Activated CD4-positive, alpha-beta T cell treated with anti-CD3 and anti-CD28 coated beads, Interleukin-2, amount 50 U/mL, for 1 hour (primary cell): ENCODE measurements around the gene TMED6.
A peak's percentile ranks its signal among the peaks of the same experiment; 100 is the strongest.

ENCODE experiments used
- DNase-seq: peaks from one replicate; pipeline ENCODE4 v3.0.0-alpha.2; 2020

Gene TMED6

DNA sequence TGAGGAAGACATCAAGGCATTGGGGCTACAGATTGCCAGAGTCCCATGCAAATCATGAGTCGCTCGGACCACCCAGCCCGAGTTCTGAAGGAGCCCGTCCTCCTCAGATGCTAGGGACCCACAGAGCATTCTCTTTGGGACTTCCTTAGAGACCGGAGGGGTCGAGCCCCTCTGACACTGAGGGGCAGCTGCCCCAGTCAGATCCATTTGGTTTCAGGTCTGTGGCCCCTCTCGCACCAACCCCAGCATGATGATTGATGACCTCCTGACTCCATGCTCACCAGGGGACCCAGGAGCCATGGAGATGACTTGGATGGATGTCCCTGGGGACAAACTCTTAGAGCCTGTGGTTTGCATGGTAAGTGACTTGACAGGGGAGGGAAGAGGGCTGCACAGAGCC lies 29.2 kb downstream of the TMED6 start:
- no peak for DNase-seq

DNA sequence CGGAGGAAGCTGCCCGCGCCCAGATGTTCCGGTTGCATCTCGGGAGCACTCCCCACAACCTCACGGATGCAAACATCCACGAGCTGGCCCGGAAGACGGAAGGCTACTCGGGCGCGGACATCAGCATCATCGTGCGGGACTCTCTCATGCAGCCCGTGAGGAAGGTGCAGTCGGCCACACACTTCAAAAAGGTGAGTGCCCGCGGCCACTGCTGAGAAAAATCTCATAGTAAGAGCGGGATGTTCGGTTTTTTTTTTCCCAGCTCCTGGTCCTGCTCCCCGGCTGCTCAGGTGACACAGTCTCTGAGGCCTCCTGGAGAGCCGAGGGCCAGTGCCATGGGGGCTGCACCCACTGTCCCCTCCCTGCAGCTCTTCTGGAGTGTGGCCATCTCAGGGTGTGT lies 30.5 kb downstream of the TMED6 start:
- DNase-seq = no peak

DNA sequence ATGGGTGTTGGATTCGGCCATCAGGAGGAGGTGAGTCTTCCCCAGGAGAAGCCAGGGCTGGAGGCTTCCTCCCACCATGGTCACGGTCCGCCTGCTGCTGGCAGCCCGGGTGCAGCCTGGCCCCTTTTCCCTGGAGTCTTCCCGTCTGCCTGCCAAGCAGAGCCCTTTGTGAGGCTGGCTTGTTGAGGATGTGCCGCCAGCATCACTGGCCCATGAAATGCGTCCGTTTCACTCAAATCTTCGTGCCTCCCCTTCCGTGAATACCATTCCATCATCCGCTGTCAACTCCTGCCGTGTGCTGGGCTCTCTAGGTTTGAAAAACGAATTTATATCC lies 30.9 kb downstream of the TMED6 start:
- no peak for DNase-seq

DNA sequence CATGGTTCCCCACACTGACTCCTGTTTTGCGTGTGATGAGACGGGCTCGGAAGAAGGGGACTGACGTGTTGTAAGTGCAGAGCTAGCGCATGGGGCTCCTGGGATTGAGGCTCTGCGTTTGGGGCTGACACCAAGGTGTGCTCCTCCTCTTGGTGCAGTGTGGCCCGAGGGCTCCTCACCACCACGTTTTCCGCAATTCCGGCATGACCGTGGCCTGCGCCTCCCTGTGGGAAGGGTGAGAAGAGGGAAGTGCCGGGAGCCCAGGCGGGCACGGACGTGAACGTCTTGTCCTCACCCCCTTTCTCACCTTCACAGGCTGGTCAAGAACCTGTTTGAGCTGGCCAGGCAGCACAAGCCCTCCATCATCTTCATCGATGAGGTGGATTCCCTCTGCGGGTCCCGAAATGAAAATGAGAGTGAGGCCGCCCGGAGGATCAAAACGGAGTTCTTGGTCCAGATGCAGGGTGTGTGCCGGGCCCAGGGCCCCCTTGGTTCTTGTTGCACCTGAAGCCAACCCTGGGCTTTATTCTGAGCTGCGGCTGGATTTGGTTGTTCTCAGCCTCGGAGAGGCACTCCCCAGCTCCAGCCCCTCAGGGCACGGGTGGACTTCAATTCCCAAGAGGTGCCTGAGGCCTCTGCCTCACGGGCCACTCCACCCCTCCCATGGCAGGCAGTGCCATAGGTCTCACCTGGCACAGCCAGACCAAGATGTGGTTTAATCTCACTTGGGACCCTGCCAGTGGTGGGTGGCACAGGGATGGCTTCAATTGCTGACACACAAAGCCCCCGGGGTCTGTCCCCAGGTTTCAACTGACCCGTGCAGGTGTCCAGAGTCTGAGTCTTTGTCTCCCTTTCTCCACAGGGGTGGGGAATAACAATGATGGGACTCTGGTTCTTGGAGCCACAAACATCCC lies 31.5 kb downstream of the TMED6 start:
- no peak for DNase-seq

DNA sequence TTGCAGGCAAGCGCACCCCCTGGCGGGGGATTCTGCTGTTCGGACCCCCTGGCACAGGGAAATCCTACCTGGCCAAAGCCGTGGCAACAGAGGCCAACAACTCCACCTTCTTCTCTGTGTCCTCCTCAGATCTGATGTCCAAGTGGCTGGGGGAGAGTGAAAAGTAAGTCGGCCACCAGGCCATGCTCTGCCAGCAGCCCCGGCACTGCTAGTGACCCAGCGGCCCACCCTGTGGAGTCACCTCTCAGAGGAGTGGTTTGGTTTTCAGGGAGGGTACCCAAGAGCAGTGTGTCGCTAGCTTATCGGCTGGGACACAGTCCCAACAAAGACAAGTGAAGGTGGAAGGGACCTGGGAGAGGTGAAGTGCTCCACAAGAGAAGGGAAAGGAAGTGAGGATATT lies 32.2 kb downstream of the TMED6 start:
- no peak for DNase-seq

DNA sequence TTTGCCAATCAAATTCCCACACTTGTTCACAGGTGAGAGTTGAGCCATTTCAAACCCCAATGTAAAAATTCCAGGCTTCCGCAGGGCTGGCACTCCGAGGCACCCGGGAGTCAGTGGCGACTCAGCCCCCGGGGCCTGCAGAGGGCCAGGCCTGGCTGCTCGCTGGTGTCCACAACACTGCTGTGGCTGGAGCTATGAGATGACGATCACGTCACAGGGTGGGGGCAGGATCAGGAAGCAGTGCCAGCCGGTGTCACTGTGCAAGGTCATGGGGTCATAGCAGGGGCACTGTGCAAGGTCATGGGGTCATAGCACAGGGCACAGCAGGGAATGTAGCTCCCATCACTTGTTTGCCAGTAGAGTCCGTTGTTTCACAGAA lies 32.7 kb downstream of the TMED6 start:
- DNase-seq = no peak

DNA sequence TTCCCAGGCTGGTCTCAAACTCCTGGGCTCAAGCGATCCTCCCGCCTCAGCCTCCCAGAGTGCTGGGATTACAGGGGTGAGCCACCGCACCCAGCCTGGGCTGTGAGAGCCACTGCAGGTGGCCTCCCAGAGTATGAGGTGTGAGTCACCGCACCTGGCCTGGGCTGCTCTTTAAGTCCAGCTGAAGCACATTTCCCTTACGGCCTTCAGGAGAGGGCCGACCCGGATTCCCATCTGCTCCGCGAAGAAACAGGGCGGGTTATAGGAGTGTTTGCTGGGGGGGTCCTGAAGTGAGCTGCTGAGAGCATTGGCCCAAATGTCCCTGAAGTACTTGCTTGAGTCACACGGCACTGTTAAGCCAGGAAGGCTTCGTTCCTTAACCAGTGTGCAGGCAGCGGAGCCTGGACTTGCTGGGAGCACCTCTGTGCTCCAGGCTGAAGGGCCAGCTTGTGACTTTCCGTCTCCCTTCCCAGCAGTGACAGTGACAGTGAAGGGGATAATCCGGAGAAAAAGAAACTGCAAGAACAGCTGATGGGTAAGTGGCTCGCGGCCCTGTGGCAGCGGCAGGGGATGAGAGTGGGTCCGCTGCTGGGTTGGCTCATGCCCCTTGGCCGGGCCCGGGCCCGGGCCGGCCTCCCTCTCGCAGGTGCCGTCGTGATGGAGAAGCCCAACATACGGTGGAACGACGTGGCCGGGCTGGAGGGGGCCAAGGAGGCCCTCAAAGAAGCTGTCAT lies 33.2 kb downstream of the TMED6 start:
- no peak for DNase-seq

DNA sequence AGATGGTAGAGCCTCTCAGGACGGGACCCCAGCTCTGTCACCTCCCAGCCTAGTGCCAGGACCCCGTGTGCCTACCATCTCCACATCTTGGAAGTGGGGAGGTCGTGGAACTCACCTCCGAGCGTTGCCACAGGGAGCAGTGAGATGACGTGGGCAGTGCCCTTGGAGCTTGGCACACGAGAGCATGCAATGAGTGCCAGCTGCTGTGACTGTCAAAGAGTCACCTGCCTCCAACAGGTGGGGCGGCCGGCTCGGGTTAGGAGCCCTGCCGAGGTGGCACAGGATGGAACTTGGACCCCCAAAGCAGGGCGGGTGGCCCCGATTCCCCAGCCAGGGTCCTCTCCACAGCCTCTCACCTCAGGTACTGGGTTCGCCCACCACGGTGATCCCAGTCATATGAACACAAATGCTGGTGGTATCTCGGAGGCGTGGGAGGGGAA lies 35.0 kb downstream of the TMED6 start:
- DNase-seq = no peak

DNA sequence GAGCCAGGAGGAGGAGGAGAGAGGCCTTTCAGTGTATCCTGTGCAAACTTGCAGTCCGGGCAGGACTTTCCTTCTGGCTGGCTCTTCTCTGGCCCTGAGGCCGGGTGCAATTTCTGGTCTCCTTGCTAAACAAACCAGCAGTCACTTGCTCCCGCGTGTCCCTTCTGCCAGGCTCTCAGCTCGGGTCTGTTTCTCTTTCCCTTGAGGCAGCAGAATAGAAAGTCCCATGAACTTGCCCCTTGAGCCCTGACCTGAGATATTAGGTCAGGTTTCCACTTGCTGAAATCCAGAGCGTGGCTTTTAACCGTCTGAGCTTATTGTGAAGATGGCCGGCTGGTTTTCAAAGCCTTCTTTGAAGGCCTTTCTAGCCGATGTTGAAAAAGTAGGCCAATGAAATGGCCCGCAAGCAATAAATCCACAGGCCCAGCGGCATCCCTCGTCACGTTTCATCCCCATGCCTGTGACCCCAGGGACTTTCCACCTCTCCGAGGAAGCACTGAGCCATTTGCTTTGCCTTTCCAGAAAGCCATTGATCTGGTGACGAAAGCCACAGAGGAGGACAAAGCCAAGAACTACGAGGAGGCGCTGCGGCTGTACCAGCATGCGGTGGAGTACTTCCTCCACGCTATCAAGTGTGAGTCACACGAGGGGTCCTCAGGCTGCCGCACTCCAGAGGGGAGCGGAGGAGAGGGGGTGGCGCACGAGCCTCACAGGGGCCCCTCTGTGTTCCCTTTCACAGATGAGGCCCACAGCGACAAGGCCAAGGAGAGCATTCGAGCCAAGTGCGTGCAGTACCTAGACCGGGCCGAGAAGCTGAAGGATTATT lies 35.9 kb downstream of the TMED6 start:
- no peak for DNase-seq

DNA sequence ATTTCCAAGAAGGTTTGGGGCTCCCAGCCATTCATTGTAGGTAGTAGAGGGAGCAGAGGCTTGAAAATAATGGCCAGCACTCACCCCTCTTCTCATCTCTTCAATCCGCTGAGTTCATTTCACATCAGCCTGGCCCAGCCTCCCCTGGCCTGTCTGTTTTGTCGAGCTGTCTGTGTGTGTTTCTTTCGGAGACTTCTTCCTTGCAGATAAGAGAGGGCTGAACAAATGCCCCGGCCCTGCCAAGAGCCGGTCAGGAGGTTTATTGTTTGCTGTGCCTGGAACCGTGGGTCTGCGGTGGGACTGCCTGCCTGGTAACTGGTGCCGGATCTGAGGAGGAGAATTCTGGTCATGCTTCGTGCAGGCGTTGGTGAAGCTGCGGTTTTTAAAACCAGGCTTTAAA lies 37.1 kb downstream of the TMED6 start:
- DNase-seq = no peak

DNA sequence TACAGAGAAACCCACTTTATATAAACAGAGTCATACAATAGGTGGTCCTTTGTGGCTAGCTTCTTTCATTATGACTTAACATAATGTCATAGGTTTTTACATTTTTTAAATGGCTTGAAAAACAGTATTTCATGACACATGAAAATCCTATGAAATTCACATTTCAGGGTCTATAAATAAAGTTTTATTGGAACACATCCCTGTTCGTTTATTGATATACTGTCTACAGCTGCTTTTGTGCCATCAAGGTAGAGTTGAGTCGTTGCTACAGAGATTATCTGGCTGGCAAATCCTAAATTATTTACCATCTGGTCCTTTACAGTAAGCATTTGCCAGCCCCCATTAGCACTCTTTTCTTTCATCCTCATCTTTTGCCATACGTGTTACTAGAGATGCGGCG lies 38.1 kb downstream of the TMED6 start:
- no peak for DNase-seq

DNA sequence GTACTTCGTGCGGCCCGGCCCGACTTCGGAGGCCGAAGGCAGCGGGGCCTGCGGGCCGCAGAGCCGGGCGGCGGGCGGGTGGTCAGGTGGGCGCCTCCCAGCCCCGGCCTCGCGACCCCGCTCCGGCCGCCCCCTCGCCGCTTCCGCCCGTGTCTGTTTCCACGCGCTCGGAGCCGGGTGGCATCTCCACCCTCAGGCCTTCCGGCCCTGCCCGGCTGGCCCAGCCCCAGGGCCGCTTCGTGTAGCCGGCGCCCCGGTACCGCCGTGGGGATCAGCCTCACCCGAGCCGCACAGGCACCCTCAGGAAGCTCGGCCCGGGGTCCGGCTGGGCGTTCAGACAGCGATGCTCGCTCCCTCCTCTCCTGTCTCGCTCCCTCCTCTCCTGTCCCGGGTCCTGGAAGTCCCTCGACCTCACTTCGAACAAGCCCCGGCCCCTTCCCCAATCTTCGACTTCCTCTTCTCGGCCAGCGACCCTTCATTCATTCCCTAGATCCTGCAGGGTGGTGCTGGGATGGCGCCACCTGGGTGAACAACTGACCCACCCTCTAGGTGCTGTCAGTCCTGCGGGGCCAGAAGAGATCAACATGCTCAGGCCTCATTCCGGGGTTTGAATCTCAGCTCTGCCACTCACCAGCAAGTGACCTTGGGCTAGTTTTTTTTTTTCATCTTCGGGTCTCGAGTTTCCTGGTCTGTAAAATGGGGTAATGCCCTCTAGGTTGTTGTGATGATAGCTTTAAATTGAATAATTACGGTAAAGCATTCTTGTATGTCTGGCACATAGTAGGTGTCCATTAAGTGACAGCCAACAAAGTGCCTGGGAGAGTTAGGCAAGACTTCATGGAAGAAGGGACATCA lies 39.8 kb downstream of the TMED6 start:
- DNase-seq = peak; percentile 17

DNA sequence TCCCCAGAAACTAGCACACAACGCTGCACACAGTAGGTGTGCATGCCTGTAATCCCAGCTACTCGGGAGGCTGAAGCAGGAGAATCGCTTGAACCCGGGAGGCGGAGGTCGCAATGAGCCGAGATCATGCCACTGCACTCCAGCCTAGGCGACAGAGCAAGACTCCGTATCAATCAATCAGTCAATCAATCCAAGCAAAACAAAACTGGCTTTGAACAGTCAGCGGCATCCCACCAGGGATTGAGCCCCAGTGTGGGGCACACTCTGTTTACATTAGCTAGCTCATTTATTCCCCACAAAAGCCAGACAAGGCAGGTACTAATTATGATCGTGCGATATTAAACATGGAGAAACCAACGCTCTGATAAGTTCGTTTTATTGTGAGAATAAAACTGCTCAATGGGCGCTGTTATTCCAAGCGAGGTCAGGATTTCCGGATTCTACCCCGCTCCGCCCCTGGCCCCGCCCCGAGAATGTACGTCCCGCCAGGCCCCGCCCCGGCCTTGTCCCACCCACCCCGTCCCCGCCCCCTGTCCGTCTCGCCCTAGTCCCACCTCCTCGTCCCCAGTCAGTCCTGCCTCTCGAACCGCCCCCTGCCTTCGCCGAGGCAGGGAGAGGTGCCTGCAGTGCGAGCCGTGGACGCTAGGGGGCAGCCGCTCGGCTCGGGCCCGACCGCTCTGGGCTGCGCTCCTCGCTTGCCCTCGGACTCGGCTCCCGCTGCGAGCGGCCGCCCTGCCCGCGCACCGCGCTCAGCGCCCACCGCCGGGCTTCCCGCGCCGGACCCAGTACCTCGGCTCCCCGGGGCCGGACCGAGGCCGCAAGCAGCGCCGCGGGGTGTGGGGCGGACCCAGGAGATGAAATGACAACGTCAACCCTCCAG lies 40.7 kb downstream of the TMED6 start, which contains the start of gene VPS4A:
Gene VPS4A, plus strand, starts transcription at position 698 of the 880 bp plus-strand sequence. Its CDS starts 162 bp downstream, at position 860.
- peak; percentile 97 for DNase-seq

DNA sequence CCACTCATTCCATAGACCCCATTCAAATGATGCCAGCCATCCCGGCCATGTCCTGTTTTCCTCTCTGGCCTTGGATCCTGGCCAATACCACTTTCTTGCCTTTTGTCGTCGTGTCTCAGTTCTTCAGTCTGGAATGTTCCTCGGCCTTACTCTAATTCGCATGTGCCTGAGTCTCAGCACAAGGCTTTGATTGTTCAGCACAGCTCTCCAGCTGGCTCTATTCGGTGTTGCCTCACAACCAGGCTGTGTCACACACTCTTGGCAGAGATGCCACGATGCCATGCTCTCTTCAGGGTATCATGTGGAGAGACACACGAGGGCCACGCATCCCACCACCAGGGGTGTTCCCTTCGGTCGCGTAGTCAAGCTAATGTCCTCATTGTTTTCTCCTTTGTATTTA lies 42.3 kb downstream of the TMED6 start:
- DNase-seq = no peak

DNA sequence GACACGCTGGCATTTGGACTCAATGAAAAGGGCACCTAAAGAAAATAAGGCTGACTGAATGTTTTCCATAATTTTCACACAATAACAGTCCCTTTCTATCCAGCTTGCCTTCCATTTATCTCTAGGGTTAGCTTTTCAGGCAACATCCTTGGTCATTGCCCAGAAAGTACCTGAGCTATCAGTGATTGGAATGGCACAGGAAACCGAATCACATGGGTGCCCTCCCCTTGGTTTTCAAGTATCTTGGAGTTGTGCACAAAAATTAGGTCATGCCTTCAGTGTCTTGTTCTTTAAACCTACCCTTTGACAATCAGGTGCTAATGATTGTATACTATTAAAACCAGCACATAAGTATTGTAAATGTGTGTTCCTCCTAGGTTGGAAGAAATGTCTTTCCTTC lies 43.7 kb downstream of the TMED6 start:
- DNase-seq = no peak

DNA sequence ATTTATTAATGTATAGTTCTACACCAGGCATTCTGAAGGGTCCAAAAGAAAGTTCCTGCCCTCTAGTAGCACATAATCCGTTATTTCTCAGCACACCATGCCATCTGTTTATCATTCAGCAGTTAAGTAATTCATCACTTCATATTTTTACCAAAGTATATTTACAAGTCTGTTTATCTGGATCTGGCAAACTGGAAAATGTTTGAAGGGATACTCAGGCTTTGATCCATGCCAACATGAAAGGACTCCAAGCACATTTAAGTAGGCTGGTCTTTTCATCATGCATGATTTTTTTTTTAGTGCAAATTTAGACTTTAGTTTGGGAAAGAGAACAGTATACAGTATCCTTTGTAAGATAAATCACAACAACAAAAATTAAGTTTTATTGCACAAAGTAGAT lies 44.5 kb downstream of the TMED6 start:
- no peak for DNase-seq

DNA sequence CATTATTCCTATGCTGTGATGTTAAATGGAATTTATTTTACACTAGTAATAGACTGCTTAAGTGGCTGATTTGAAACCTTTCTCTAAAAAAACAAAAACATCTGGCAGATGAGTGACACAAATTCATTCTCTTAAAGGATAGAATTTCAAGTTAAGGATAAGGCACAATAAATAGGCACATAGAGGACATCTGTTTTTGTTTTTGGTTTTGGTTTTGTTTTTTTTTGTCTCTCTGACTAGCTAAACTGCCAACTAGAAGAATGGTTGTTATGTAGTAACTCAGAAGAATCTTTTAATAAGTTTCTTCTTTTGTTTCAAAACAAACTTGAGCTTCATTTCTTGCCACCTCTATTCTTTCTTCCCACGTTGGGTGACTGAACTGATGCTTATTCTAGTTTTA lies 45.6 kb downstream of the TMED6 start:
- DNase-seq = no peak

DNA sequence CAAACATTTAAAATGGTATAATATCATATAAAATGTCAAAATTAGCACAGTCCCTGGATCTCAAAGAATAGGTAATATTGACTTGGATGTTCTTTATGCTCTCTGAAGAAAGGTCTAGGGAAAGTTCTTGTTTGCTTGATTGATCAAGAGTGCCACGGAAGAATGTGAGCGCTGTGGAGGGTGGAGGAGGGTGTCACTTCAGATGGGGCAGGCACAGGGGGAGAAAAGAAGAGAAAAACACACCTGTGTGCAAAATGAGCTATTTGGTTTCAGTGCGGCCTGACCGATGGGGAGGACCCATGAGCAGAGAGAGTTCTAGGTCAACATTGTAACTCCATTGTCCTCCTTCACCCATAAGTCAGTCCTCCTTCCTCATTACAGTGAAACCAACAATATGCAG lies 49.3 kb downstream of the TMED6 start:
- DNase-seq = no peak

DNA sequence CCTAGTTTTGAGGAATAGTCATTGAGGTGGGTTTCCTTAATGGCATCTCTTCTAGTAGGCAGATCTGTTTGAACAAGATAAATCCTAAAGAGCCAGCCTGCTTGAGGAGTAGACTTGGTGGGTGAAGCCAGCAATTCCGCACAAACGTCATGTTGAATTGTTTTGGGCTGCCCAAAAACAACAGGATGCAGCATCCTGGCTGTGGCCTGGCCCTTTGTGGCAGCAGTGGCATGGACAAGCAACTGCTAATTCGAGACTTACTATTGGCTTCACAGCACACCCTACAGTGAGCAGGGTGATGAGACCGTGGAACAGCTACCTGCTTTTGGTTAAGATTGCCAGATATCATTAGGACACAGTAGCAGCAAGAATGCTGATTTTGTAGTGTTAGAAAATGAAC lies 49.7 kb downstream of the TMED6 start:
- DNase-seq = no peak

DNA sequence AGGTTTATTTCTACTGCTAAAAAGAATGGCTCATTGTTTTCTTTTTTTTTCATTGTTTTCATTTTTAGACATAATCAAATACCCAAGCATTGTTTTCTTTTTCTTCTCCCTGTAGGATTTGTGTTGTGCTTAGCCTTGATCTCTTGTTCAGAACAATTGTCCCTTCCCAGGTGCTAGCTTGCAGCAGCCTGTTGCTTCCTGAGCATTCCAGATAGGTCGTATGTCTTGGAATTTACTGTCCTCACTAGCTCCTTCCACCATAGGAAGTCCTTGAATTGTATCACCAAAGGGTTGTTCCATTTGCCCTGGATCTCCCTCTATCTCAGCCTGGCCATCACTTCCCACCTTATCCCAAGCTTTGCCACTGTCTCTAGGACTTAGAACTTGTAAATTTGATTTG lies 50.4 kb downstream of the TMED6 start:
- DNase-seq = no peak

DNA sequence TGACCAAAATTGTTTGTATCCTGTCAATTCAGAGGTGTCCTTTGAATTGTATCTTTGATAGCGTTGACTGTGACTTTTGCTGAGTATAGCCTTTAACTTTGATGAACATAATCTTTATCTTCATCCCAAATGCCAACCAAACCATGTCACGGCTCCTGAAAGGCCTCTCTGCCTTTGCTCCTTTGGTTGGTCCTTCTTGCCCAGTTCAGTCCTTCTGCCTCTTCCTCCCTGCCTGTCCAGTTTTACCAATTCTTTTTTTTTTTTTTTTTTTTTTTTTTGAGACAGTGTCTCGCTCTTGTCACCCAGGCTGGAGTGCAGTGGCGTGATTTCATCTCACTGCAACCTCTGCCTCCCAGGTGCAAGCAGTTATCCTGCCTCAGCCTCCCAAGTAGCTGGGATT lies 53.3 kb downstream of the TMED6 start:
- no peak for DNase-seq
